ENCODE measurements around the gene POLDIP2.

The POLDIP2 gene

GRCh38 chr17:28317966-28318758, 39.2 kb downstream of the POLDIP2 start:
- no peak for DNase-seq (ENCODE audit: low read depth in 1 of 2, low spot score in 1 of 2)

- no peak for DNase-seq (ENCODE audit: low read depth in 1 of 2, low spot score in 1 of 2)
Measured at GRCh38 chr17:28317099-28317965, 40.0 kb downstream of the POLDIP2 start.

GRCh38 chr17:28315846-28316705, 41.3 kb downstream of the POLDIP2 start:
- DNase-seq (ENCODE audit: low read depth in 1 of 2, low spot score in 1 of 2), result no peak

- no peak for DNase-seq (ENCODE audit: low read depth in 1 of 2, low spot score in 1 of 2)
Measured at GRCh38 chr17:28313841-28314240, 43.5 kb downstream of the POLDIP2 start.

GRCh38 chr17:28306954-28307401, 50.3 kb downstream of the POLDIP2 start:
- no peak for DNase-seq (ENCODE audit: low read depth in 1 of 2, low spot score in 1 of 2)

- DNase-seq (ENCODE audit: low read depth in 1 of 2, low spot score in 1 of 2), result no peak
Measured at GRCh38 chr17:28298449-28298848, 58.9 kb downstream of the POLDIP2 start.
